Measurements from ENCODE around the gene TMPRSS2.

TMPRSS2 gene

DNA sequence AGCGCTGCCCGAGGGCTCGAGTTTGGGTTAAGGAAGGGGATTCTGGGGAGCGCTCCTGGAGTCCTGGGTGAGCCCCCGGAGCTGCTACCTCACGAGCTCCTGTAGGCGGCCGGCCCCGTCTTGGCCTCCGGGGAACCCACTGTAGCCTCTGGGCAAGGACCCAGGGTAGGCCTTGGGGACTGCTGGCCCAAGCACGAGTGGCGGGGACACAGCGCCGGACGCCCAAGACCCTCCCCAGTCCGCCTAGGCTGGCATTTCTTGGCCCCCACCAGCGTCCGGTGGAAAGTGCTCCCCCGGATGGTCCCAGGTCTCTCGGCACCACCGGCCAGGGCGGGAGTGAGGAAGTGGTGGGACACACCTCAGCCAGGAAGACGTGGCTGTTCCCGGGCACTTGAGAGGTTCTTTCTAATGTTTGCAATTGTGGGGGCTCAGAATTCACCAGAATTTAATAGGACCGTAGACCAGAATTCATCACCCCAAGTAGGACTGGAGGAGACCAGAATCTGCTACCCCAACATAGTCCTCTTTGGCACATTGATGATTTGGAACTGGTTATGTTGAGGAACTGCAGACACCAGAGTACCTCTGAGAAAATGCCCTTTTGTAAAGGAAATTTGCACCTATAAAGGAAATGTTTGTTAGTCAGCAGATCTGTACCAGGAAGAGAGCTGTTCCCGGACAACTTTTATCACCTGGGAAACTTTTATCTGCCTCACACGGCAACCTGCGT is 622 bp upstream of the TMPRSS2 start:
- no peak overlapping the region for H3K9ac ChIP-seq (ENCODE audit: low read length)
- H3K4me1 ChIP-seq (ENCODE audit: control insufficient read depth, low read depth, low read length), result peaks cover 12% of the 10 kb centered on the region
- peaks cover 50% of the 10 kb centered on the region for H3K27me3 ChIP-seq (ENCODE audit: control insufficient read depth, insufficient read depth, low read length)
- peak overlapping the region; percentile 59 for H3K4me3 ChIP-seq (ENCODE audit: low read length)
- no peak overlapping the region for H3K27ac ChIP-seq (ENCODE audit: low read length)
- no peaks in the 10 kb centered on the region for H3K36me3 ChIP-seq (ENCODE audit: control insufficient read depth, low read depth, low read length)
- no peaks in the 10 kb centered on the region for H3K9me3 ChIP-seq (ENCODE audit: control insufficient read depth, low read depth, low read length)

DNA sequence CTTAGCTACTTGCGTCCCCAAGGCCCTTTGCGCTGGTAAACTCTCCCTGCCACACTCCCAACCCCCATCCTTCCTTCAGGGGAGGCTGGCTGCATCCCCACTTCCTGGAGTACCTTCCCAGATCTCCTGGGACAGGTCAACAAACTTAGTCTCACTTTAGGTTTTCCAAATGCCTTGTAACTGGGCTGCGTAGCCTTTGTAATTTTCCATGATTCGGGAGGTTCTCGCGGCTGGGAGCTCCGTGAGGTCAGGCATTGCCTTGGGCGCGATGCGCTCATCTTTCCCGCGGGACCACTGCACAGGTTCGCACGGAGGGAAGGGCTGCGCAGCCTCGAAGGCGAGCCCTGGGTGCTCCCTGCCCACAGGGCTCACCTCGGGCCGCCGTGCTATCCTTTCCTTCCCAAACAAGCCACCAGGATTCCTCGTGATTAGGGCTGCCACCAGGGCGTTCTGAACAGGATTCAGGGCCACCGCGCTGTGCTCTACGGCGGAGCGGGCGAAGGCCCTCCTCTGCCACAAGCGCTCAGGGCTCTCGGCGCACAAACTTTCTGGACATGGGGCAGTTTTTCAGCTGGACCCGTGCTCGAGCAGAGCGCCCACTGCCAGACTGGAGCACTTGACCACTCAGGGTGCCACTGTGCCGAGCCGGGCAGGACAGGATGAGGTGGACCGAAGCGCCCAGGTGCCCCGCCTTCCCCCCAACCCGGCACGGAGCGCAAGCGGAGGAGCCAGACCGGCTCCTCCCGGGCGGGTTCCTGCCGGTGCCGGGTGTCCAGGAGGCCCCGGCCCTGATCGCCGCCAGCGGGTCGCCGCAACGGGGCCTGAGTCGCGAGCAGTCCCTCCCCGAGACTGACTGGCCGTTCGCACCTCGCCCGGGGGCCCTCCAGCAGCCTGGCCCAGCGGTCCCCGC is 1.1 kb downstream of the TMPRSS2 start:
- Histone ChIP-seq H3K27ac (ENCODE audit: low read length) (no peak overlapping the region), H3K27me3 (ENCODE audit: control insufficient read depth, insufficient read depth, low read length) (peaks cover 50% of the 10 kb centered on the region)

DNA sequence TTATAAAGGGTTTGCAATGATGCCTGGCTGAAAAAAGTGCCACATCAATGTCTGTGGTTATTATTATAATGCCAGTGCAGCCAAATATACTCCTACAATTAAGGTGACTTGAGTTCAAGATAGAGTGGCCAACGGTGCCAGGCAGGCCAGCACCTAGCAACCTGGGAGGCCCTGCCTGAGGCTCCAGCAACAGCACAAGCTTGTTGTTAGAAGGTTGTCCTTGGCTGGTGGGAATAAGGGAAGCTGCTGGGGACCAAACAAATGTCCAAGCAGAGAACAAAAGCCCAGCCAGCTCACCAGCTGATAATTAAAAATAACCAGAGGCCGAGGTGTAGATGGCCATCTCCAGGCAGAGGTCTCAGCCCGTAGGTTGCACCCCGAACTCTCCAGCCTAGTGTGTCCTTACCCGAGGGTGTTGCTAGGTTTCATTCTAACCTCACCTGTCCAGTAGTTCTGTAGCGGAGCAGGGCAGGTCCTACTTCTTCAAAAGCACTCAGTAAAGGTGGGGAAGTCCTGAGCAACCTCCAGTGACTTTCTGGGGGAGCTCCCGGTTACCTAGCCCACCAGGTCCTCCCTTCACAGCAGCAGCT is 1.9 kb downstream of the TMPRSS2 start:
- peak overlapping the region; percentile 81 for H3K4me3 ChIP-seq (ENCODE audit: low read length)
- no peaks in the 10 kb centered on the region for H3K9me3 ChIP-seq (ENCODE audit: control insufficient read depth, low read depth, low read length)
- no peak overlapping the region for H3K27ac ChIP-seq (ENCODE audit: low read length)
- H3K27me3 ChIP-seq (ENCODE audit: control insufficient read depth, insufficient read depth, low read length), result peaks cover 50% of the 10 kb centered on the region
- peaks cover 12% of the 10 kb centered on the region for H3K4me1 ChIP-seq (ENCODE audit: control insufficient read depth, low read depth, low read length)
- no peaks in the 10 kb centered on the region for H3K36me3 ChIP-seq (ENCODE audit: control insufficient read depth, low read depth, low read length)
- no peak overlapping the region for H3K9ac ChIP-seq (ENCODE audit: low read length)

More for the DNA sequence above, 1.1 kb downstream of the TMPRSS2 start:
- peak overlapping the region; percentile 23 for H3K9ac ChIP-seq (ENCODE audit: low read length)
- H3K4me1 ChIP-seq (ENCODE audit: control insufficient read depth, low read depth, low read length), result peaks cover 12% of the 10 kb centered on the region
- peak overlapping the region; percentile 81 for H3K4me3 ChIP-seq (ENCODE audit: low read length)
- H3K36me3 ChIP-seq (ENCODE audit: control insufficient read depth, low read depth, low read length), result no peaks in the 10 kb centered on the region
- H3K9me3 ChIP-seq (ENCODE audit: control insufficient read depth, low read depth, low read length), result no peaks in the 10 kb centered on the region

DNA sequence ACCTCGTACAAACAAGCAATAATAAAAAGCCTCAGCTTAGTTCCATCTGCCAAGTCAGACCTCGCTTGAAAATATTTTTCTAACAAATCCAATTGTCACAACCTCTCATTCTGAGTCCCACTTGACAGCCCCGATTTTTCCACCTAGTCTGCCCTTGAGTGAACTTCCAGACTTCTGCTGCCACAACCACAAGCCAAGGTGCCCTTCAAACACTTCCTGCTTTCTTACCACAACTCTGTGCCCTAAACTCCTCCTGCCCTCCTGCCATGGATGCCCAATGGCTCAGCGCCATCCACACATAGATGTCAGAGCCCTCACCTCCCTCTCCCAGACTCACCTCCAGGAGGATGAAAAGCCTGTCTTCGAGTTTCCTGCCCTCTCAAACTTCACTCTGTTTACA is 3.9 kb downstream of the TMPRSS2 start:
- Histone ChIP-seq H3K27ac (ENCODE audit: low read length) (no peak overlapping the region), H3K27me3 (ENCODE audit: control insufficient read depth, insufficient read depth, low read length) (peaks cover 40% of the 10 kb centered on the region), H3K9me3 (ENCODE audit: control insufficient read depth, low read depth, low read length) (no peaks in the 10 kb centered on the region), H3K36me3 (ENCODE audit: control insufficient read depth, low read depth, low read length) (no peaks in the 10 kb centered on the region), H3K9ac (ENCODE audit: low read length) (no peak overlapping the region), H3K4me3 (ENCODE audit: low read length) (no peak overlapping the region), H3K4me1 (ENCODE audit: control insufficient read depth, low read depth, low read length) (peaks cover 12% of the 10 kb centered on the region)

DNA sequence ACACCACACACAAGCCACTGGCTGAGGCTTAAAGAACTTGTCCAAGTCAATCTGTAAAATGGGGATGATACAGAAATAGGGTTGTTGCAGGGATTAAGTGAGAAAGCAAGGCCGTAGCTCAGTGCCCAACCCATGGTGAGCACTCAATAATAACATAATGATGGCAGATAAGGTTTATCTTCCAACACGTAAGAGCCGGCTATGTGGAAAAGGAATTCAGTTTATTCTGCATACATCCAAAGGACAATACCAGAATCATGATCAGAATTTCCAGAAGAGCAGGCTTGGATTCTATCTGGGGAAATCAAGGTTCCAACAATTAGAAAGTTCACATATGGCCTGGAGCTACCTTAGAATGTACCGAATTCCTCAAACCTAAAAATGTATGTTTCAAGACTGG is 4.6 kb downstream of the TMPRSS2 start:
- Histone ChIP-seq H3K36me3 (ENCODE audit: control insufficient read depth, low read depth, low read length) (no peaks in the 10 kb centered on the region), H3K9ac (ENCODE audit: low read length) (no peak overlapping the region), H3K27me3 (ENCODE audit: control insufficient read depth, insufficient read depth, low read length) (peaks cover 33% of the 10 kb centered on the region), H3K4me1 (ENCODE audit: control insufficient read depth, low read depth, low read length) (peaks cover 8% of the 10 kb centered on the region), H3K9me3 (ENCODE audit: control insufficient read depth, low read depth, low read length) (no peaks in the 10 kb centered on the region), H3K4me3 (ENCODE audit: low read length) (no peak overlapping the region), H3K27ac (ENCODE audit: low read length) (no peak overlapping the region)

DNA sequence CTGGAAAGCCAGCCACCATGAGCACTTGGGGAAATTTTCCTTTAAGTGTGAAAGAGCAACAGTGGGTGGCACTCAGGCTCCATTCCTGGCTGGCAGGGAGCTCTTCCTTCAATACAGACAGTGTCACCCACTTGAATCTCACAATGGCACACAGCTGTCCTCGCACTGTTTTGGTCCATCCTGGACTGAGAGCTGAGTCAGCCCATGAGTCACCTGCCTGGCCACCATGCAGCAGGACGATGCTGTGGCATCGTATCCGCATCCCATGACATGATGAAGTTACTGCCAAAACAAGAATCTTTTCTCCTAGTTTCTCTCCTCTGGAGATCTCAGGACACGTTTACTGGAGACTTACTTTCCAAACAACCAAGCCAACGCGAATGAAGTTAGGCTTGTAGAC is 6.0 kb downstream of the TMPRSS2 start:
- Histone ChIP-seq H3K27ac (ENCODE audit: low read length) (no peak overlapping the region), H3K4me1 (ENCODE audit: control insufficient read depth, low read depth, low read length) (peaks cover 8% of the 10 kb centered on the region), H3K9me3 (ENCODE audit: control insufficient read depth, low read depth, low read length) (no peaks in the 10 kb centered on the region), H3K27me3 (ENCODE audit: control insufficient read depth, insufficient read depth, low read length) (peaks cover 23% of the 10 kb centered on the region), H3K9ac (ENCODE audit: low read length) (no peak overlapping the region), H3K36me3 (ENCODE audit: control insufficient read depth, low read depth, low read length) (no peaks in the 10 kb centered on the region), H3K4me3 (ENCODE audit: low read length) (no peak overlapping the region)

DNA sequence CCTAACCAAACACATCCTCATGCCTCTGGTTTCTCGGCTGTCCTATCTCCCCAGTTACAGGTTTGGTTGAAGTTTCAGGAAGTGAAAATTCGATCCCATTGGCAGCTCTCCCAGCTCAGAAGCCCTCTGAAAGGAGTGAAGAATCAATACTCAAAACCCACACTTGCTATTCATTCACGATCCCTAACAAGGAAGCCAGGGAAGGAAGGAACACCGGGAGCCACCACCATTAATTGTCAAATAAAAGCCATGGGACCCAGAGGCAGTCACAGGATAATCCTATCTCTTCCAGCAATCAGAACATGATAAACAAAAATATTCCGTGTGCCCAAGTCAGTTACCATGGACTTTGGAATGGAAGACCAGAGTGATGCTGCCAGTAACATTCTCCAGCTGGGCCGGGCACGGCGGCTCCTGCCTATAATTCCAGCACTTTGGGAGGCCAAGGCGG is 7.0 kb downstream of the TMPRSS2 start:
- no peak overlapping the region for H3K27ac ChIP-seq (ENCODE audit: low read length)
- no peaks in the 10 kb centered on the region for H3K36me3 ChIP-seq (ENCODE audit: control insufficient read depth, low read depth, low read length)
- H3K27me3 ChIP-seq (ENCODE audit: control insufficient read depth, insufficient read depth, low read length), result peaks cover 13% of the 10 kb centered on the region

DNA sequence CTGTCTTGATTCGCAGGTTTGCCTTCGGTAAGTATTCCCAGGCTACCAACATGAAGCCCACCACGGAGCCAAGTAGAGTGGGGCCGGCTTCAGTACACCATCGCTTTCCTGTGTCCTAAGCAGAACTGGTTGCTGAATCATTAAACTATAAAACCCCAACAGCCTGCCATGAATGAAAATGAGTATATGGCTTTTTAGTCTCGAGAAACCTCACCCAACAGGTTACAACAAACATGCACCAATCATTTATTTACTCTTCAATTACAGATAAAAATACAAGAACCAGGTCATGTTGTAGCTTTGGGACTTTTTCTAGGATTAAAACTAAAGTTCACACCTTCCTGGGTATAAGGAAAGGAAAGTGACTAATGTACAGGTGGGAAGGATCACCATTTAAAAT is 7.6 kb downstream of the TMPRSS2 start:
- peaks cover 7% of the 10 kb centered on the region for H3K27me3 ChIP-seq (ENCODE audit: control insufficient read depth, insufficient read depth, low read length)
- no peak overlapping the region for H3K4me3 ChIP-seq (ENCODE audit: low read length)
- H3K9me3 ChIP-seq (ENCODE audit: control insufficient read depth, low read depth, low read length), result no peaks in the 10 kb centered on the region
- H3K4me1 ChIP-seq (ENCODE audit: control insufficient read depth, low read depth, low read length), result no peaks in the 10 kb centered on the region
- no peak overlapping the region for H3K27ac ChIP-seq (ENCODE audit: low read length)
- H3K9ac ChIP-seq (ENCODE audit: low read length), result no peak overlapping the region
- H3K36me3 ChIP-seq (ENCODE audit: control insufficient read depth, low read depth, low read length), result no peaks in the 10 kb centered on the region

More for the DNA sequence above, 7.0 kb downstream of the TMPRSS2 start:
- no peak overlapping the region for H3K4me3 ChIP-seq (ENCODE audit: low read length)
- peaks cover 3% of the 10 kb centered on the region for H3K4me1 ChIP-seq (ENCODE audit: control insufficient read depth, low read depth, low read length)
- no peaks in the 10 kb centered on the region for H3K9me3 ChIP-seq (ENCODE audit: control insufficient read depth, low read depth, low read length)
- no peak overlapping the region for H3K9ac ChIP-seq (ENCODE audit: low read length)

DNA sequence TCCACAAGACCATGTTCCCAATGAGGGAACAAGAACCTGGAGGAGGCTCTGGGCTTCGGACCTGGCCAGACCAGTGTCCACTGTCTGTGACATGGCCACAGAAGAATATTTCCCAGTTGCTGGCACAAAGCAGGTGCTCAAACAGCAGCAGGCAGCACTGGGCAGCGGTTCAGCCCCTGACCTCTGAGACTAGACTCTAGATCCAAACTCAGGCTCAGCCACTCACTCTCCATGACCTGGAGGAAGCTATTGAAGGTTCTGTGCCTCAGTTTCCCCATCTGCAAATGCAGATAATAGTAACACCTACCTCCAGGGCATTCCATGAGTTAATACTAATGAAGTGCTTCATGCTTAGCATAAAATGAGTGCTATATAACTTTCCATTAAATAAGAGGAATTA is 8.0 kb downstream of the TMPRSS2 start:
- Histone ChIP-seq H3K4me1 (ENCODE audit: control insufficient read depth, low read depth, low read length) (no peaks in the 10 kb centered on the region), H3K9ac (ENCODE audit: low read length) (no peak overlapping the region), H3K9me3 (ENCODE audit: control insufficient read depth, low read depth, low read length) (no peaks in the 10 kb centered on the region), H3K27ac (ENCODE audit: low read length) (no peak overlapping the region), H3K27me3 (ENCODE audit: control insufficient read depth, insufficient read depth, low read length) (peaks cover 3% of the 10 kb centered on the region), H3K4me3 (ENCODE audit: low read length) (no peak overlapping the region), H3K36me3 (ENCODE audit: control insufficient read depth, low read depth, low read length) (no peaks in the 10 kb centered on the region)

DNA sequence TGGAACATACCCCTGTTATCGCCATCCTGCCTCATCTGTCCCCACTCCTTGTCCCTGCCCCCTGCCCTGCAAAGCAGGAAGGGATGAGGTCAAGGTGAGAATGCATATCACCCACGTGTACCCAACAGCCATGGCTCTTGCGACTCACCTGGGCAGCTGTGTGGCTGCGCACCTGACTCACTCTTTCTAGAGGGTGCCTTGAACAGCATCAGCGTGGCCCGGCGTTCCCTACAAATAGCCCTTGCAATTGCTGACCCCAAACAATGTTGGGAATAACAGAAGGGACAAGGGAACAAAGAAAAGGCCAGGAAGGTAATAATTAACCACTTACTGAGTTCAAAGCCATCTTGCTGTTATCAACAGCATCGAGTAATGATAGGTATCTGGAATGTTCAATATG is 10.2 kb downstream of the TMPRSS2 start:
- Histone ChIP-seq H3K9me3 (ENCODE audit: control insufficient read depth, low read depth, low read length) (no peaks in the 10 kb centered on the region), H3K4me3 (ENCODE audit: low read length) (no peak overlapping the region), H3K36me3 (ENCODE audit: control insufficient read depth, low read depth, low read length) (no peaks in the 10 kb centered on the region), H3K27ac (ENCODE audit: low read length) (no peak overlapping the region), H3K27me3 (ENCODE audit: control insufficient read depth, insufficient read depth, low read length) (no peaks in the 10 kb centered on the region), H3K9ac (ENCODE audit: low read length) (no peak overlapping the region), H3K4me1 (ENCODE audit: control insufficient read depth, low read depth, low read length) (no peaks in the 10 kb centered on the region)

DNA sequence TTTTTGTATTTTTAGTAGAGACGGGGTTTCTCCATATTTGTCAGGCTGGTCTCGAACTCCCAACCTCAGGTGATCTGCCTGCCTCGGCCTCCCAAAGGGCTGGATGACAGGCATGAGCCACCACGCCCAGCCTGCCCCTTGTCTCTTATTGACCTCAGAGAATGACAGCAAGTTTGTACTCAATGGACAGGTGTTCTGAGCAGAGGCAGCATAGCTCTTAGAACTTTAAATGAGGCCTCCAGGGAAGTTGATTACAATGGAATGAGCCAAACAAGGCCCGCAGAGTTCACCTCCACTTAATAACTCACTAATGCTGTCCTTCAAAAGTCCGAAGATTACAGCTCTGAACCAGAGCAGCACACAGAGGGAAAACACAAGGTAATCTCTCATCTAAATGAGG is 10.9 kb downstream of the TMPRSS2 start:
- no peaks in the 10 kb centered on the region for H3K9me3 ChIP-seq (ENCODE audit: control insufficient read depth, low read depth, low read length)
- no peak overlapping the region for H3K4me3 ChIP-seq (ENCODE audit: low read length)
- no peak overlapping the region for H3K27ac ChIP-seq (ENCODE audit: low read length)
- no peaks in the 10 kb centered on the region for H3K36me3 ChIP-seq (ENCODE audit: control insufficient read depth, low read depth, low read length)
- no peaks in the 10 kb centered on the region for H3K27me3 ChIP-seq (ENCODE audit: control insufficient read depth, insufficient read depth, low read length)
- H3K4me1 ChIP-seq (ENCODE audit: control insufficient read depth, low read depth, low read length), result no peaks in the 10 kb centered on the region
- no peak overlapping the region for H3K9ac ChIP-seq (ENCODE audit: low read length)

Data from iPS-18a (cell line).